BE2C (cell line): ENCODE results near the gene EPN3.

Experiments
- DNase-seq: peaks from one replicate; pipeline ENCODE4 v3.0.0-alpha.2; 2020
- H3K27me3 ChIP-seq: fragments of 250-450 bp; sonication (Bioruptor Pico); 2 replicates; pipeline ENCODE4 v1.5.1; 2020; ENCODE audit warnings: mild to moderate bottlenecking
- H3K36me3 ChIP-seq: fragments of 250-450 bp; sonication (Bioruptor Pico); 2 replicates; pipeline ENCODE4 v1.5.1; 2020; ENCODE audit warnings: mild to moderate bottlenecking
- H3K4me1 ChIP-seq: fragments of 250-450 bp; sonication (Bioruptor Pico); 2 replicates; pipeline ENCODE4 v1.5.1; 2020
- H3K4me3 ChIP-seq: 2 replicates; pipeline ENCODE4 v1.5.1; 2011; ENCODE audit warnings: low read depth, low read length
- H3K9me3 ChIP-seq: fragments of 250-450 bp; sonication (Bioruptor Pico); 2 replicates; pipeline ENCODE4 v1.5.1; 2020
- CTCF ChIP-seq: IDR thresholded peaks from 2 replicates; pipeline ENCODE4 v1.5.1; 2012; ENCODE audit warnings: mild to moderate bottlenecking, low read depth, low read length

EPN3 gene

GRCh38 chr17:50514936-50515702, 17.4 kb upstream of the EPN3 start:
- Histone ChIP-seq H3K9me3 (no peaks in the 10 kb centered on the region), H3K4me1 (peaks cover 10% of the 10 kb centered on the region), H3K27me3 (no peaks in the 10 kb centered on the region), H3K4me3 (no peak overlapping the region), H3K36me3 (no peaks in the 10 kb centered on the region)
- DNase-seq: no peak
- TF ChIP-seq CTCF: no peak

GRCh38 chr17:50517011-50517410, 15.5 kb upstream of the EPN3 start:
- Histone ChIP-seq H3K36me3 (no peaks in the 10 kb centered on the region), H3K4me3 (no peak overlapping the region), H3K9me3 (no peaks in the 10 kb centered on the region), H3K27me3 (no peaks in the 10 kb centered on the region), H3K4me1 (no peaks in the 10 kb centered on the region)
- no peak for DNase-seq
- no peak for TF ChIP-seq CTCF

- no peaks in the 10 kb centered on the region for H3K36me3 ChIP-seq
- no peaks in the 10 kb centered on the region for H3K9me3 ChIP-seq
- no peak for DNase-seq
- no peak for TF ChIP-seq CTCF
- no peak overlapping the region for H3K4me3 ChIP-seq
- H3K4me1 ChIP-seq: no peaks in the 10 kb centered on the region
- no peaks in the 10 kb centered on the region for H3K27me3 ChIP-seq
Measured at GRCh38 chr17:50517504-50518383, 14.8 kb upstream of the EPN3 start.

GRCh38 chr17:50518384-50519023, 14.0 kb upstream of the EPN3 start:
- TF ChIP-seq CTCF: no peak
- H3K4me3 ChIP-seq: no peak overlapping the region
- no peaks in the 10 kb centered on the region for H3K4me1 ChIP-seq
- no peaks in the 10 kb centered on the region for H3K9me3 ChIP-seq
- no peak for DNase-seq
- no peaks in the 10 kb centered on the region for H3K36me3 ChIP-seq
- H3K27me3 ChIP-seq: no peaks in the 10 kb centered on the region

- H3K4me3 ChIP-seq: no peak overlapping the region
- H3K9me3 ChIP-seq: no peaks in the 10 kb centered on the region
- TF ChIP-seq CTCF: no peak
- H3K36me3 ChIP-seq: no peaks in the 10 kb centered on the region
- no peak for DNase-seq
- H3K4me1 ChIP-seq: no peaks in the 10 kb centered on the region
- H3K27me3 ChIP-seq: no peaks in the 10 kb centered on the region
Measured at GRCh38 chr17:50519141-50519834, 13.2 kb upstream of the EPN3 start.
